ENCODE data around the gene SERPINB1. TPM values are rescaled to one million over a fixed set of nuclear protein-coding genes. Genes with fewer than 3 reads are reported as not detected.

The SERPINB1 gene
- total RNA-seq, result 58.7 and 136 TPM in 2 replicates

DNA sequence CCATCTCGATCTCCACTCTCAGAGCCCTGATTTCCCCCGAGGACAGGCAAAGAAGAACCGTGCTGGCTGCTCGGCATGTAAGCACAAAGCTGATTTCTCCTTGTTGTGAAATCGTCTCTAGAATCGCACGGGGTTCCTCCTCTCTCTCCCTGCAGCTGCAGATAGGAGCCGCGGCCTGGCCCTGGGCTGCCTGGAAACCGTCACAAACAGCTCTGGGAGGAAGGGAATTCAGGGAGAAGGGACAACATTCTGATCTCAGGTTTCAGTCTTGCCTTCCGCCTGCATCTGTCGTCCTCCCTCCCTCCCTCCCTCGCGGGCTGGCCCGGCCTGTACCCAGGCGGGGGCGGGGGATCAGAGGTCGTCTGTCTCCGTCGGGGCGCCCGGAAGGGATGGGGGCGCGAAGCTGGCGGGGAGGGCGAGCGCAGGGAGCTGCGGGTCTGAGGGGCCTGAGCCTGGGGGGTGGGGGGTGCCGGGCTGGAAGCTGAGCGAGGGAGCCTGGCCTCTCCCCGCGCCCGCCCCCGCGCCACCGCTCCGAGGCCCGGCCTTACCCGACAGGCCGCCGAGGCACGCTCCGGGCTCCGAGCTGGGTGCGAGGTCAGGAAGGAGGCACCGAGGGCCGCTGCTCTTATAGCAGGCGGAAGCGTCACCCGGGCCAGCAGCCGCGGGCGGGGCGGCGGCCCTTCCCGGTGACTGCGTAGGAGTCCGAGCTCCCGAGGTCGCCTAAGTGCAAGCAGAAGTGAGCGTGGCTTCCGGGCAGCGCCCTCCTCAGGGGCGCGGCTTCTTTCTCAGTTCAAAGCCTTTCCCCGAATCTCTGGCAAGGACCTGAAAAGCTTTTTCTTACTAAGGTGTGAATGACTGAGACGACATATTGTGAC lies at the start of gene SERPINB1:
TSS of gene SERPINB1 (minus strand) at position 600 of the 875 bp plus-strand sequence. CDS start 1,277 bp downstream, outside the sequence.

Other genes starting within 250 kb of the SERPINB1 start
- 0.04 TPM in 1 of 2 replicates, not detected in the other for gene MYLK4, start 90.9 kb downstream of the SERPINB1 start, total RNA-seq
- 60.7 and 69.3 TPM in 2 replicates for gene WRNIP1, start 76.5 kb downstream of the SERPINB1 start, total RNA-seq
- gene SERPINB9, start 61.4 kb upstream of the SERPINB1 start, total RNA-seq, result 0.34 and 0.62 TPM in 2 replicates
- 69.9 and 82.2 TPM in 2 replicates for gene SERPINB6, start 129.7 kb upstream of the SERPINB1 start, total RNA-seq
- 6.6 and 7.2 TPM in 2 replicates for gene NQO2, start 158.0 kb upstream of the SERPINB1 start, total RNA-seq
- 10.5 and 12.2 TPM in 2 replicates for gene RIPK1, start 226.6 kb upstream of the SERPINB1 start, total RNA-seq

All from hair follicular keratinocyte (primary cell).